K562 (cell line): ENCODE results near the gene RINL. TPM values are rescaled to one million over a fixed set of nuclear protein-coding genes. Genes with fewer than 3 reads are reported as not detected.

Experiments
- AFF1 ChIP-seq, 2 experiments: fragments of 450-650 bp; IDR thresholded peaks; 2 replicates each; pipeline ENCODE4 v1.6.1; 2018; ENCODE audit warnings: mild to moderate bottlenecking in 2 of 2, low read depth in 1 of 2; ENCODE audit not compliant: partially characterized antibody in 2 of 2
- CCNT2 ChIP-seq: IDR thresholded peaks from 2 replicates; pipeline ENCODE4 v1.6.1; 2011; ENCODE audit warnings: borderline replicate concordance, low read depth, mild to moderate bottlenecking, moderate library complexity, mixed read lengths, low read length; ENCODE audit not compliant: insufficient read length; ENCODE audit errors: extremely low read depth
- ETV6 ChIP-seq, 3 experiments: fragments of 150-350 bp in 1 of 3; sonication (generic) in 1 of 3; formaldehyde crosslinking in 1 of 3; IDR thresholded peaks; 2 replicates each; pipeline versions ENCODE4 v1.6.1 to v1.8.0; 2014 to 2022; ENCODE audit warnings: borderline replicate concordance in 2 of 3, low read depth in 2 of 3, antibody characterized with exemption in 1 of 3, low read length in 1 of 3, mild to moderate bottlenecking in 1 of 3, missing genetic modification reagents in 1 of 3
- FOXP1 ChIP-seq: sonication (generic); formaldehyde crosslinking; IDR thresholded peaks from 2 replicates; pipeline ENCODE4 v1.8.0; 2022; ENCODE audit warnings: mild to moderate bottlenecking, missing genetic modification reagents
- HSF4 ChIP-seq: fragments of 250-450 bp; sonication (Bioruptor Pico); IDR thresholded peaks from 2 replicates; pipeline ENCODE4 v2.1.2; 2022; ENCODE audit warnings: mild to moderate bottlenecking, moderate library complexity, borderline replicate concordance
- KLF10 ChIP-seq: fragments of 250-450 bp; sonication (Bioruptor Pico); IDR thresholded peaks from 2 replicates; pipeline ENCODE4 v1.6.1; 2021; ENCODE audit warnings: matching md5 sums
- NKRF ChIP-seq: fragments of 450-650 bp; IDR thresholded peaks from 2 replicates; pipeline ENCODE4 v1.6.1; 2016; ENCODE audit warnings: borderline replicate concordance
- OTX1 ChIP-seq: fragments of 450-650 bp; formaldehyde crosslinking; IDR thresholded peaks from 2 replicates; pipeline ENCODE4 v1.4.0; 2022; ENCODE audit warnings: mild to moderate bottlenecking
- RBM25 ChIP-seq: fragments of 200-400 bp; formaldehyde crosslinking; IDR thresholded peaks from 2 replicates; pipeline ENCODE4 v1.6.1; 2018; ENCODE audit warnings: low read length, low read depth, moderate library complexity; ENCODE audit not compliant: severe bottlenecking
- TAF9B ChIP-seq: fragments of 450-650 bp; IDR thresholded peaks from 2 replicates; pipeline ENCODE4 v1.6.1; 2018; ENCODE audit warnings: mild to moderate bottlenecking; ENCODE audit not compliant: partially characterized antibody
- TFAM ChIP-seq: fragments of 250-450 bp; sonication (Bioruptor Pico); conservative IDR thresholded peaks from 2 replicates; pipeline ENCODE4 v1.5.0; 2021; ENCODE audit warnings: mild to moderate bottlenecking, moderate library complexity
- ZNF398 ChIP-seq: fragments of 250-450 bp; sonication (Bioruptor Pico); IDR thresholded peaks from 2 replicates; pipeline ENCODE4 v1.8.0; 2021; ENCODE audit warnings: moderate library complexity, mild to moderate bottlenecking, inconsistent platforms
- polyA plus RNA-seq, 8 experiments: library from polyadenylated mRNA; depleted of rRNA in 4 of 8; stranded (reverse) in 5 of 8; unstranded in 3 of 8; fragments of >200 nt; fragmentation: Nextera tagmentation in 2 of 8; fragmentation: Illumina TruSeq in 1 of 8; extraction: Ambion mirVana in 2 of 8; extraction: Trizol in 1 of 8; gene quantifications; 2 replicates each; pipeline versions ENCODE4 v1.2.1 to v1.2.3, GENCODE V29; 2011 to 2014; ENCODE audit warnings: inconsistent platforms in 1 of 8, missing spikeins in 1 of 8
- total RNA-seq, 7 experiments: library from RNA; depleted of rRNA in 6 of 7; stranded (reverse); fragments of >200 nt in 6 of 7; fragmentation: Illumina TruSeq in 2 of 7; extraction: Trizol in 2 of 7; gene quantifications; 2 replicates each; pipeline versions ENCODE4 v1.2.1 to v1.2.3, GENCODE V29; 2011 to 2021; ENCODE audit warnings: low replicate concordance in 1 of 7
- TF ChIP-seq, protein P1 (sequence below): sonication (generic); formaldehyde crosslinking; IDR thresholded peaks from 2 replicates; pipeline ENCODE4 v1.8.0; 2022; ENCODE audit warnings: missing genetic modification reagents, mild to moderate bottlenecking, moderate library complexity, borderline replicate concordance
- TF ChIP-seq, protein P2 (sequence below): fragments of 200-800 bp; sonication (Bioruptor generic); IDR thresholded peaks from 2 replicates; pipeline ENCODE4 v1.6.1; 2017; ENCODE audit warnings: missing genetic modification characterization, missing compliant biosample characterization

Gene RINL
- total and polyA plus RNA-seq, 9 of the 15 experiments (the other 6 are each of a cell fraction or from before 2014, with no cell fraction given): 0.82 to 10.9 (median 4.9) TPM

GRCh38 chr19:38862321-38863059 lies 15.6 kb downstream of the RINL start (continued):
- 0 out of 2 replicates have a peak, but pooled peaks have one; percentile 41 for TF ChIP-seq FOXP1 (CRISPR knock-in tag)
- TF ChIP-seq, protein P1, sequence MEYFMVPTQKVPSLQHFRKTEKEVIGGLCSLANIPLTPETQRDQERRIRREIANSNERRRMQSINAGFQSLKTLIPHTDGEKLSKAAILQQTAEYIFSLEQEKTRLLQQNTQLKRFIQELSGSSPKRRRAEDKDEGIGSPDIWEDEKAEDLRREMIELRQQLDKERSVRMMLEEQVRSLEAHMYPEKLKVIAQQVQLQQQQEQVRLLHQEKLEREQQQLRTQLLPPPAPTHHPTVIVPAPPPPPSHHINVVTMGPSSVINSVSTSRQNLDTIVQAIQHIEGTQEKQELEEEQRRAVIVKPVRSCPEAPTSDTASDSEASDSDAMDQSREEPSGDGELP: peak; percentile 52
- peak; percentile 68 for TF ChIP-seq TAF9B
- peak; percentile 37 to 61; a peak in 3 of 4 replicates for TF ChIP-seq ETV6 (IDR thresholded peaks at IDR 0.05; ENCODE audit: borderline replicate concordance in 1 of 2, low read depth in 2 of 2, low read length in 1 of 2)
- no peak for TF ChIP-seq ETV6 (CRISPR knock-in tag; IDR thresholded peaks at IDR 0.05; ENCODE audit: borderline replicate concordance)
- TF ChIP-seq TFAM (CRISPR knock-in tag): no peak
- peak; percentile 13; the same call in 1 of the 2 replicates for TF ChIP-seq NKRF
- TF ChIP-seq ZNF398: no peak
- no peak for TF ChIP-seq OTX1 (CRISPR knock-in tag)
- peak; percentile 21 to 41 for TF ChIP-seq AFF1 (IDR thresholded peaks at IDR 0.05; ENCODE audit: low read depth in 1 of 2, partially characterized antibody in 2 of 2)
- TF ChIP-seq, protein P2, sequence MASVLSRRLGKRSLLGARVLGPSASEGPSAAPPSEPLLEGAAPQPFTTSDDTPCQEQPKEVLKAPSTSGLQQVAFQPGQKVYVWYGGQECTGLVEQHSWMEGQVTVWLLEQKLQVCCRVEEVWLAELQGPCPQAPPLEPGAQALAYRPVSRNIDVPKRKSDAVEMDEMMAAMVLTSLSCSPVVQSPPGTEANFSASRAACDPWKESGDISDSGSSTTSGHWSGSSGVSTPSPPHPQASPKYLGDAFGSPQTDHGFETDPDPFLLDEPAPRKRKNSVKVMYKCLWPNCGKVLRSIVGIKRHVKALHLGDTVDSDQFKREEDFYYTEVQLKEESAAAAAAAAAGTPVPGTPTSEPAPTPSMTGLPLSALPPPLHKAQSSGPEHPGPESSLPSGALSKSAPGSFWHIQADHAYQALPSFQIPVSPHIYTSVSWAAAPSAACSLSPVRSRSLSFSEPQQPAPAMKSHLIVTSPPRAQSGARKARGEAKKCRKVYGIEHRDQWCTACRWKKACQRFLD (CRISPR knock-in tag): 0 out of 2 replicates have a peak, but pooled peaks have one; percentile 33
- TF ChIP-seq HSF4 (CRISPR knock-in tag): no peak
- TF ChIP-seq RBM25: no peak
- no peak for TF ChIP-seq KLF10 (CRISPR knock-in tag)
- TF ChIP-seq CCNT2: peak; percentile 39
